H1 (cell line): ENCODE data around the gene GLIPR2.

ENCODE experiments used
- CEBPB ChIP-seq: IDR thresholded peaks from 2 replicates; pipeline ENCODE4 v1.6.1; 2012; ENCODE audit warnings: low read depth, low read length
- CHD1 ChIP-seq: IDR thresholded peaks from 2 replicates; pipeline ENCODE4 v1.6.1; 2012; ENCODE audit warnings: low read depth, low read length, improper control_type of control experiment
- CREB1 ChIP-seq: IDR thresholded peaks from 2 replicates; pipeline ENCODE4 v1.6.1; 2012; ENCODE audit warnings: inconsistent platforms
- CTCF ChIP-seq, 3 experiments: IDR thresholded peaks; 1 replicate in 2 of 3; 2 replicates in 1 of 3; pipeline versions ENCODE4 v1.5.1 to v1.6.1; 2011; ENCODE audit warnings: low read length in 3 of 3, mild to moderate bottlenecking in 3 of 3, inconsistent platforms in 2 of 3, low read depth in 1 of 3, moderate library complexity in 1 of 3; ENCODE audit not compliant: insufficient read depth in 1 of 3; ENCODE audit errors: control extremely low read depth in 1 of 3
- EP300 ChIP-seq, 2 experiments: IDR thresholded peaks; 1 replicate in 1 of 2; 2 replicates in 1 of 2; pipeline ENCODE4 v1.6.1; 2011 to 2012; ENCODE audit warnings: low read depth in 2 of 2, low read length in 2 of 2, mild to moderate bottlenecking in 2 of 2, borderline replicate concordance in 1 of 2, inconsistent platforms in 1 of 2, moderate library complexity in 1 of 2
- POLR2A ChIP-seq, 2 experiments: IDR thresholded peaks; 1 replicate in 1 of 2; 2 replicates in 1 of 2; pipeline ENCODE4 v1.6.1; 2011; ENCODE audit warnings: low read depth in 2 of 2, low read length in 2 of 2, mild to moderate bottlenecking in 2 of 2; ENCODE audit errors: control extremely low read depth in 1 of 2
- SIX5 ChIP-seq: IDR thresholded peaks from 2 replicates; pipeline ENCODE4 v1.6.1; 2011; ENCODE audit warnings: mild to moderate bottlenecking, low read depth, low read length

- peak in 2 of 3 experiments; percentile 15 to 25; a peak in 2 of 4 replicates for TF ChIP-seq CTCF (IDR thresholded peaks at IDR 0.05; ENCODE audit: control extremely low read depth in 1 of 3, insufficient read depth in 1 of 3, low read depth in 1 of 3, low read length in 3 of 3)
- no peak for TF ChIP-seq SIX5
- no peak for TF ChIP-seq CREB1
- TF ChIP-seq CHD1: no peak
- no peak for TF ChIP-seq CEBPB
- no peak for TF ChIP-seq EP300 (IDR thresholded peaks at IDR 0.05; ENCODE audit: borderline replicate concordance in 1 of 2, low read depth in 2 of 2, low read length in 2 of 2)
- peak in 1 of 2 experiments; percentile 67; a peak in 2 of 3 replicates for TF ChIP-seq POLR2A (IDR thresholded peaks at IDR 0.05; ENCODE audit: control extremely low read depth in 1 of 2, low read depth in 2 of 2, low read length in 2 of 2)
Observed at GRCh38 chr9:36136272-36136893, at the start of gene GLIPR2.
